ENCODE measurements around the gene CDK13.
A peak's percentile ranks its signal among the peaks of the same experiment; 100 is the strongest.
"Not testable (repeated sequence)": the region's sequence is repeated elsewhere in the genome, so short reads cannot be mapped to it uniquely, and the experiment has no call there.

CDK13 gene

GRCh38 chr7:40134428-40135316 is 184.6 kb downstream of the CDK13 start, which contains the start of the genes MPLKIP and SUGCT:
MPLKIP (minus strand) TSS chr7:40134622; CDS start chr7:40134567, 55 bp downstream.
SUGCT (plus strand) TSS chr7:40135005.
- Mint-ChIP-seq H3K4me3 (peak within 1 kb of the TSS; percentile 95), H3K4me1 (peaks cover 31% of the 10 kb centered on the region), H3K9me3 (no peaks in the 10 kb centered on the region), H3K27ac (peak within 1 kb of the TSS; percentile 94), H3K27me3 (no peaks in the 10 kb centered on the region), H3K36me3 (no peaks in the 10 kb centered on the region)
- ATAC-seq, result peak; percentile 96

DNA sequence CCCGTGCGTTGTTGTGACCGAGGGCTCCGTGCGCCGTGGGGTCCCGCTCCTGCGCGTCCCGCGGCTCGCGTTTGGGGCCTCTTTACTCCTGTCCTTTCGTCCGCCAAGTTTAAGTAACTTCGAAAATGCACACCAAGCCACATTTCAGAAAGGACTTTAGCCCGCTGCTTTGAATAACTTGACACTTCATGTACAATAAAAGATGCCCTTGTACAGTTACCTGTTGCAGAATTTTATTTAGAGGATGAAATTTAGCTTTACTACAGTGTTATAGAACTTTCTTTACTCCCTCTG is 185.2 kb downstream of the CDK13 start:
- H3K27me3 Mint-ChIP-seq, result no peaks in the 10 kb centered on the region
- no peaks in the 10 kb centered on the region for H3K9me3 Mint-ChIP-seq
- H3K36me3 Mint-ChIP-seq, result no peaks in the 10 kb centered on the region
- H3K27ac Mint-ChIP-seq, result peak overlapping the region; percentile 94
- peaks cover 31% of the 10 kb centered on the region for H3K4me1 Mint-ChIP-seq
- ATAC-seq, result no peak
- peak overlapping the region; percentile 95 for H3K4me3 Mint-ChIP-seq

DNA sequence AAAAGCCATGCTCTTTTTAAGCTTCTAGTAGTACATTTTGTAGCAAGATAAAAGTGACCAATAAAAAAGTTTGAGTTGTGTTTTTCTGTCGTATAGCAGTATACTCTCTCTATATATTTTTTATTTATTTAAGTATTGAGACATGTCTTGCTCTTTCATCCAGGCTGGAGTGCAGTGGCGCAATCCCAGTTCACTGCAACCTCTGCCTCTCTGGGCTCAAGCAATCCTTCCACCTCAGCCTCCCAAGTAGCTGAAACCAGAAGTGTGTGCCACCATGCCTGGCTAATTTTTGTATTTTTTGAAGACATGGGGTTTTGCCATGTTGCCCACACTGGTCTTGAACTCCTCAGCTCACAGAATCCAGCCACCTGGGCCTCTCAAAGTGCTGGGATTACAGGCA is 187.5 kb downstream of the CDK13 start:
- peaks cover 17% of the 10 kb centered on the region for H3K4me1 Mint-ChIP-seq
- no peak overlapping the region for H3K4me3 Mint-ChIP-seq
- H3K27me3 Mint-ChIP-seq, result no peaks in the 10 kb centered on the region
- H3K36me3 Mint-ChIP-seq, result no peaks in the 10 kb centered on the region
- no peak overlapping the region for H3K27ac Mint-ChIP-seq
- no peaks in the 10 kb centered on the region for H3K9me3 Mint-ChIP-seq
- no peak for ATAC-seq

DNA sequence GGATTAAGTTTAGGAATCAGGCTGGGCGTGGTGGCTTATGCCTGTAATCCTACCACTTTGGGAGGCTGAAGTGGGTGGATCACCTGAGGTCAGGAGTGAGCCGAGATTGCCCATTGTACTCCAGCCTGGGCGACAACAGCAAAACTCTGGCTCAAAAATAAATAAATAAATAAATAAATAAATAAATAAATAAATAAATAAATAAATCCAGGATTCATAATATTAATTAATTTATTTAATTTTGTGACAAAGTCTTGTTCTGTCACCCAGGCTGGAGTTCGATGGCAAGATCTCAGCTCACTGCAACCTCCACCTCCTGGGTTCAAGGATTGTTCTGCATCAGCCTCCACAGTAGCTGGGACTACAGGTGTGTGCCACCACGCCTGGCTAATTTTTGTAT is 188.9 kb downstream of the CDK13 start:
- Mint-ChIP-seq H3K4me1 (peaks cover 7% of the 10 kb centered on the region), H3K36me3 (no peaks in the 10 kb centered on the region), H3K27ac (no peak overlapping the region), H3K4me3 (no peak overlapping the region), H3K9me3 (no peaks in the 10 kb centered on the region), H3K27me3 (no peaks in the 10 kb centered on the region)
- no peak for ATAC-seq

- not testable (repeated sequence) for H3K4me3 Mint-ChIP-seq, H3K4me1 Mint-ChIP-seq, H3K27ac Mint-ChIP-seq, H3K36me3 Mint-ChIP-seq, H3K27me3 Mint-ChIP-seq, ATAC-seq, H3K9me3 Mint-ChIP-seq
These were observed 189.8 kb downstream of the CDK13 start for GRCh38 chr7:40139891-40140290.

DNA sequence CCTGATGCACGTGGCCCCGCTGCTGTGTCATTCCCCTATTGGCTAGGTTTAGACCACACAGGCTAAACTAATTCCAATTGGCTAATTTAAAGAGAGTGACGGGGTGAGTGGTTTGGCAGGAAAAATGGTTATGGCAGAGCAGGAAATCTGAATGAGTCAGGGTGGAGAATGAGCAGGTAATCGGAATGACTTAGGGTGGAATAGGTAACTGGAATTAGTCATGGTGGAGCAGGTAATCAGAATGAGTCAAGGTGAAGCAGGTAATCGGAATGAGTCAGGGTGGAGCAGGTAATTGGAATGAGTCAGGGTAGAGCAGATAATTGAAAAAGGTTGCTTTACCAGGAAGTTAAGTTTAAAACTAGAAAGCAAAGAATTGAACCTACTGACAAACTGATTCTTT is 191.9 kb downstream of the CDK13 start:
- H3K36me3 Mint-ChIP-seq, H3K27me3 Mint-ChIP-seq, H3K9me3 Mint-ChIP-seq, H3K27ac Mint-ChIP-seq, H3K4me1 Mint-ChIP-seq, ATAC-seq, H3K4me3 Mint-ChIP-seq: not testable (repeated sequence)

DNA sequence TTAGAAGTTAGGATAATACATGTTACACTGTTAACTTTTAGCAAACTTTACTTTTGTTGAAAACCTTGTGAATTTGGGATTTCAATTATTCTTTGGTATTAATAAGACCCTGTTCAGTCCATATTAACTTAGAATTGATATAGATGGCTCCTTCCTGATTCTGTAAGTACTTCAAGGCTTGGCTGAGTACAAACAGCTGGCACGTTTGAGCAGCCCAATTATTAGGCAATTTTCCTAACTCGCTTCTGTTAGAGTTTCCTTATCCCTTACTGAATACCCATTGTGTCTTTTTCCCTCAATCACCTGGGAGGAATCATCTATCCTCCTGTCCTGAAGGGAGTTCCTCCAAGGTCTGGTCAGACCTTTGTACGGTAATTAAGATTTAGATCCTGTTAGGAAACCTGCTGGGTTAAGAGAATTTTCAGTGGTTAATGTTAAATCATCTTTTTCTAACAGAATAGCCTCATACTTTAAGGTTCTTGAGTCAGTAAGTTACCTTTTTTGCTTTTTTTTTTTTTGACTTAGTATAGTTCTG is 195.6 kb downstream of the CDK13 start:
- not testable (repeated sequence) for H3K4me1 Mint-ChIP-seq, H3K4me3 Mint-ChIP-seq, ATAC-seq, H3K27ac Mint-ChIP-seq, H3K36me3 Mint-ChIP-seq, H3K9me3 Mint-ChIP-seq
- peaks cover 10% of the 10 kb centered on the region for H3K27me3 Mint-ChIP-seq

GRCh38 chr7:40147371-40148246 is 197.6 kb downstream of the CDK13 start:
- H3K27me3 Mint-ChIP-seq, result peaks cover 10% of the 10 kb centered on the region
- H3K4me1 Mint-ChIP-seq, result no peaks in the 10 kb centered on the region
- no peak for ATAC-seq
- no peak overlapping the region for H3K4me3 Mint-ChIP-seq
- peaks cover 6% of the 10 kb centered on the region for H3K36me3 Mint-ChIP-seq
- H3K9me3 Mint-ChIP-seq, result peaks cover 4% of the 10 kb centered on the region
- no peak overlapping the region for H3K27ac Mint-ChIP-seq

DNA sequence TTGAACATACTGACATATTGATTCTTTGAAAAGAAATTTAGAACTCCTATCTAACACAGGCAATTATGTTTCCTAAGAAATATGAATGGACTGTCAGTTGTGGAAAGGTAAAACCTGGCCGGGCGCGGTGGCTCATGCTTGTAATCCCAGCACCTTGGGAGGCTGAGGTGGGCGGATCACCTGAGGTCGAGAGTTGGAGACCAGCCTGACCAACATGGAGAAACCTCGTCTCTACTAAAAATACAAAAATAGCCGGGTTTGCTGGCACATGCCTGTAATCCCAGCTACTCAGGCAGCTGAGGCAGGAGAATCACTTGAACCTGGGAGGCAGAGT is 198.2 kb downstream of the CDK13 start:
- H3K27me3 Mint-ChIP-seq, result peaks cover 10% of the 10 kb centered on the region
- not testable (repeated sequence) for H3K36me3 Mint-ChIP-seq, H3K9me3 Mint-ChIP-seq, ATAC-seq, H3K4me3 Mint-ChIP-seq, H3K4me1 Mint-ChIP-seq, H3K27ac Mint-ChIP-seq

DNA sequence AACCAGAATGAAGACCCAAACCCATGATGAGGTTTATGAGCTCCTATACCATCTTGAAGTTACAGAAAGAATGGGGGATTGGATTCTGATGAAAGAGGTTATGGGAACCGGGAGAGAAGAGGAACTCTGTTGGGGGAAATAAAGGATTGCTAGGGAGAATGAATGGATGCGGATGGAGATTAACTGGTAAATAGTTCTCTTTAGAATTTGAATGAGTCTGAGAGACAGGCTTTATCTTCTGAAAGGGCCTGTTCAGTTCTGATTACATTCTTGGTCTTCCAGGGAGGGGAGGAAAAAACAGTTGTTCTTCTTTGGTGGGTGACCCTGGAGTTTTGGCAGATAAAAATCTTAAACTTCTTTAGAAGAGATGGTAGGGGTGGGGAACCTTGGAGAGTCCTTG is 198.6 kb downstream of the CDK13 start:
- Mint-ChIP-seq H3K27ac (no peak overlapping the region), H3K36me3 (peaks cover 6% of the 10 kb centered on the region), H3K4me1 (no peaks in the 10 kb centered on the region), H3K4me3 (no peak overlapping the region), H3K27me3 (peaks cover 10% of the 10 kb centered on the region), H3K9me3 (peaks cover 4% of the 10 kb centered on the region)
- no peak for ATAC-seq

All from stimulated activated memory B cell treated with anti-CD40 and anti-IgM and Interleukin-4, amounts not matched to agents 10 μg/mL and 1 μg/mL and 100 μg/mL, for 72 hours (primary cell).